HepG2 (cell line): ENCODE results near the gene THADA. TPM values are rescaled to one million over a fixed set of nuclear protein-coding genes. Genes with fewer than 3 reads are reported as not detected.

Experiments used
- EZH2 ChIP-seq: conservative IDR thresholded peaks from 2 replicates; pipeline ENCODE4 v1.6.1; 2012; ENCODE audit warnings: mild to moderate bottlenecking, low read depth, low read length, moderate library complexity
- GLMP ChIP-seq: sonication (generic); formaldehyde crosslinking; IDR thresholded peaks from 2 replicates; pipeline ENCODE4 v1.9.0; 2021; ENCODE audit warnings: missing genetic modification reagents, mild to moderate bottlenecking, borderline replicate concordance
- HES4 ChIP-seq: sonication (generic); formaldehyde crosslinking; IDR thresholded peaks from 2 replicates; pipeline ENCODE4 v1.9.0; 2021; ENCODE audit warnings: mild to moderate bottlenecking, missing genetic modification reagents, borderline replicate concordance
- HMG20B ChIP-seq: conservative IDR thresholded peaks from 2 replicates; pipeline ENCODE4 v1.6.1; 2016; ENCODE audit warnings: missing genetic modification reagents, missing compliant biosample characterization
- HOXD1 ChIP-seq: sonication (generic); formaldehyde crosslinking; IDR thresholded peaks from 2 replicates; pipeline ENCODE4 v1.5.0; 2020; ENCODE audit warnings: missing genetic modification reagents
- MEIS2 ChIP-seq: sonication (generic); formaldehyde crosslinking; IDR thresholded peaks from 2 replicates; pipeline ENCODE4 v1.9.0; 2021; ENCODE audit warnings: mild to moderate bottlenecking, missing genetic modification reagents
- REXO4 ChIP-seq: sonication (generic); formaldehyde crosslinking; IDR thresholded peaks from 2 replicates; pipeline ENCODE4 v1.8.0; 2022; ENCODE audit warnings: missing genetic modification reagents, mild to moderate bottlenecking, borderline replicate concordance
- RFX5 ChIP-seq: IDR thresholded peaks from 2 replicates; pipeline ENCODE4 v1.6.1; 2011; ENCODE audit warnings: low read depth, low read length, improper control_type of control experiment
- RXRA ChIP-seq: sonication (generic); formaldehyde crosslinking; IDR thresholded peaks from 2 replicates; pipeline ENCODE4 v1.5.1; 2020; ENCODE audit warnings: missing genetic modification reagents
- TAF15 ChIP-seq: fragments of 200-400 bp; formaldehyde crosslinking; IDR thresholded peaks from one replicate; pipeline ENCODE4 v1.6.1; 2018; ENCODE audit warnings: mild to moderate bottlenecking, low read depth, low read length; ENCODE audit not compliant: poor library complexity, severe bottlenecking
- XBP1 ChIP-seq: sonication (generic); formaldehyde crosslinking; IDR thresholded peaks from 2 replicates; pipeline ENCODE4 v1.5.0; 2020; ENCODE audit warnings: missing genetic modification reagents
- ZFP41 ChIP-seq: sonication (generic); formaldehyde crosslinking; IDR thresholded peaks from 2 replicates; pipeline ENCODE4 v1.4.0; 2020; ENCODE audit warnings: mild to moderate bottlenecking, missing genetic modification reagents, borderline replicate concordance
- ZMYM2 ChIP-seq: sonication (generic); formaldehyde crosslinking; IDR thresholded peaks from 2 replicates; pipeline ENCODE4 v1.8.0; 2022; ENCODE audit warnings: mild to moderate bottlenecking, missing genetic modification reagents
- ZNF343 ChIP-seq: sonication (generic); formaldehyde crosslinking; IDR thresholded peaks from 2 replicates; pipeline ENCODE4 v1.4.0; 2020; ENCODE audit warnings: mild to moderate bottlenecking, missing genetic modification reagents
- ZNF383 ChIP-seq: sonication (generic); formaldehyde crosslinking; IDR thresholded peaks from 2 replicates; pipeline ENCODE4 v1.4.0; 2020; ENCODE audit warnings: missing genetic modification reagents, mild to moderate bottlenecking, borderline replicate concordance
- ZNF737 ChIP-seq: sonication (generic); formaldehyde crosslinking; IDR thresholded peaks from 2 replicates; pipeline ENCODE4 v1.5.0; 2020; ENCODE audit warnings: missing genetic modification reagents, mild to moderate bottlenecking, borderline replicate concordance
- ZNF768 ChIP-seq: sonication (generic); formaldehyde crosslinking; IDR thresholded peaks from 2 replicates; pipeline ENCODE4 v1.4.0; 2020; ENCODE audit warnings: missing genetic modification reagents
- ZNF773 ChIP-seq: sonication (generic); formaldehyde crosslinking; IDR thresholded peaks from 2 replicates; pipeline ENCODE4 v1.4.0; 2020; ENCODE audit warnings: missing genetic modification reagents, borderline replicate concordance
- ZNF788 ChIP-seq: sonication (generic); formaldehyde crosslinking; IDR thresholded peaks from 2 replicates; pipeline ENCODE4 v1.5.0; 2020; ENCODE audit warnings: mild to moderate bottlenecking, missing genetic modification reagents, borderline replicate concordance
- polyA plus RNA-seq, 8 experiments: library from polyadenylated mRNA; depleted of rRNA in 3 of 8; stranded (reverse) in 7 of 8; unstranded in 1 of 8; fragments of >200 nt; fragmentation: Illumina TruSeq in 4 of 8; extraction: Trizol in 4 of 8; gene quantifications; 2 replicates each; pipeline versions ENCODE4 v1.2.1 to v1.2.3, GENCODE V29; 2011 to 2016; ENCODE audit warnings: low read depth in 4 of 8, missing spikeins in 1 of 8, mixed read lengths in 1 of 8; ENCODE audit not compliant: insufficient read depth in 1 of 8
- total RNA-seq, 5 experiments: library from RNA; depleted of rRNA; stranded (reverse); fragments of >200 nt; fragmentation: Illumina TruSeq; extraction: Trizol; gene quantifications; 2 replicates each; pipeline ENCODE4 v1.2.3, GENCODE V29; 2016; ENCODE audit warnings: low read depth in 1 of 5
- TF ChIP-seq, protein P1 (sequence below): IDR thresholded peaks from 2 replicates; pipeline ENCODE4 v1.6.1; 2012; ENCODE audit warnings: low read length, improper control_type of control experiment
- TF ChIP-seq, protein P2 (sequence below): sonication (generic); formaldehyde crosslinking; IDR thresholded peaks from 2 replicates; pipeline ENCODE4 v1.4.0; 2020; ENCODE audit warnings: mild to moderate bottlenecking, low read depth, missing genetic modification reagents
- TF ChIP-seq, protein P3 (sequence below): sonication (generic); formaldehyde crosslinking; IDR thresholded peaks from 2 replicates; pipeline ENCODE4 v1.5.1; 2020; ENCODE audit warnings: missing genetic modification reagents, mild to moderate bottlenecking, borderline replicate concordance
- TF ChIP-seq, protein P4 (sequence below), 2 experiments: fragments of 450-650 bp in 1 of 2; sonication (generic) in 1 of 2; formaldehyde crosslinking; IDR thresholded peaks; 2 replicates each; pipeline versions ENCODE4 v1.5.0 to v1.8.0; 2020 to 2022; ENCODE audit warnings: mild to moderate bottlenecking in 1 of 2, missing genetic modification reagents in 1 of 2

Gene THADA
- total and polyA plus RNA-seq, 2 of the 13 experiments (the other 11 are each of a cell fraction or from before 2014, with no cell fraction given): 12.7 to 21.7 TPM

DNA sequence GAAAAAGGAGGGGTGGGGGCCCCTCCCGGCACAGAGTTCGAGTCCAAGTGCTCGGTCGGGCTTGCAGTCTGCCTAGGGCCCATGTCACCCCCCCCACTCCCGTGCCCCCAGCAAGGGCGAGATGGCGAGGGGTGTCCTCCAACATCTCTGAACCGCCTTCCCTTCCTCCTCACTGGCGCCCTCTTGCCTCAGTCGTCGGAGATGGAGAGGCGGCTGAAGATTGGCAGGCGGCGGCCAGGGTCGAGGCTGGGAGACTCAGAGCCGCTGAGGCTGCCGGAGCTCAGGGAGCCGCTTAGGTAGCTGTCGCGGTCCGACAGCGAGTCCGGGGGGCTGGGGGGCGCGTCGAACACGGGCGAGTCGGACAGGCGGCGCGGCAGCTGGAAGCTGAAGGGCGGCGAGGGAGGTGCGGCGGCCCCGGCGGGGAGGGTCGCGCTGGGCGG is 371.7 kb downstream of the THADA start (continued):
- TF ChIP-seq, protein P1, sequence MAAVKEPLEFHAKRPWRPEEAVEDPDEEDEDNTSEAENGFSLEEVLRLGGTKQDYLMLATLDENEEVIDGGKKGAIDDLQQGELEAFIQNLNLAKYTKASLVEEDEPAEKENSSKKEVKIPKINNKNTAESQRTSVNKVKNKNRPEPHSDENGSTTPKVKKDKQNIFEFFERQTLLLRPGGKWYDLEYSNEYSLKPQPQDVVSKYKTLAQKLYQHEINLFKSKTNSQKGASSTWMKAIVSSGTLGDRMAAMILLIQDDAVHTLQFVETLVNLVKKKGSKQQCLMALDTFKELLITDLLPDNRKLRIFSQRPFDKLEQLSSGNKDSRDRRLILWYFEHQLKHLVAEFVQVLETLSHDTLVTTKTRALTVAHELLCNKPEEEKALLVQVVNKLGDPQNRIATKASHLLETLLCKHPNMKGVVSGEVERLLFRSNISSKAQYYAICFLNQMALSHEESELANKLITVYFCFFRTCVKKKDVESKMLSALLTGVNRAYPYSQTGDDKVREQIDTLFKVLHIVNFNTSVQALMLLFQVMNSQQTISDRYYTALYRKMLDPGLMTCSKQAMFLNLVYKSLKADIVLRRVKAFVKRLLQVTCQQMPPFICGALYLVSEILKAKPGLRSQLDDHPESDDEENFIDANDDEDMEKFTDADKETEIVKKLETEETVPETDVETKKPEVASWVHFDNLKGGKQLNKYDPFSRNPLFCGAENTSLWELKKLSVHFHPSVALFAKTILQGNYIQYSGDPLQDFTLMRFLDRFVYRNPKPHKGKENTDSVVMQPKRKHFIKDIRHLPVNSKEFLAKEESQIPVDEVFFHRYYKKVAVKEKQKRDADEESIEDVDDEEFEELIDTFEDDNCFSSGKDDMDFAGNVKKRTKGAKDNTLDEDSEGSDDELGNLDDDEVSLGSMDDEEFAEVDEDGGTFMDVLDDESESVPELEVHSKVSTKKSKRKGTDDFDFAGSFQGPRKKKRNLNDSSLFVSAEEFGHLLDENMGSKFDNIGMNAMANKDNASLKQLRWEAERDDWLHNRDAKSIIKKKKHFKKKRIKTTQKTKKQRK: no peak
- TF ChIP-seq HOXD1: no peak
- no peak for TF ChIP-seq ZNF383
- no peak for TF ChIP-seq RFX5
- no peak for TF ChIP-seq ZNF737
- TF ChIP-seq ZNF788 (CRISPR knock-in tag): no peak; the same call in 1 of the 2 replicates
- TF ChIP-seq ZNF773 (CRISPR knock-in tag): no peak
- no peak for TF ChIP-seq ZNF343 (CRISPR knock-in tag)
- 0 out of 2 replicates have a peak, but pooled peaks have one; percentile 69 for TF ChIP-seq HES4 (CRISPR knock-in tag)
- no peak for TF ChIP-seq EZH2
- TF ChIP-seq, protein P2, sequence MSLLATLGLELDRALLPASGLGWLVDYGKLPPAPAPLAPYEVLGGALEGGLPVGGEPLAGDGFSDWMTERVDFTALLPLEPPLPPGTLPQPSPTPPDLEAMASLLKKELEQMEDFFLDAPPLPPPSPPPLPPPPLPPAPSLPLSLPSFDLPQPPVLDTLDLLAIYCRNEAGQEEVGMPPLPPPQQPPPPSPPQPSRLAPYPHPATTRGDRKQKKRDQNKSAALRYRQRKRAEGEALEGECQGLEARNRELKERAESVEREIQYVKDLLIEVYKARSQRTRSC (CRISPR knock-in tag): no peak
- TF ChIP-seq HMG20B (CRISPR knock-in tag): no peak
- TF ChIP-seq REXO4: 0 out of 2 replicates have a peak, but pooled peaks have one; percentile 55
- TF ChIP-seq ZFP41 (CRISPR knock-in tag): no peak
- TF ChIP-seq XBP1 (CRISPR knock-in tag): no peak
- TF ChIP-seq RXRA (CRISPR knock-in tag): peak; percentile 57; the same call in 1 of the 2 replicates
- TF ChIP-seq MEIS2: peak; percentile 58; the same call in 1 of the 2 replicates
- TF ChIP-seq ZNF768: peak; percentile 71; the same call in 1 of the 2 replicates
- TF ChIP-seq TAF15: no peak
- TF ChIP-seq GLMP: no peak
- TF ChIP-seq, protein P3, sequence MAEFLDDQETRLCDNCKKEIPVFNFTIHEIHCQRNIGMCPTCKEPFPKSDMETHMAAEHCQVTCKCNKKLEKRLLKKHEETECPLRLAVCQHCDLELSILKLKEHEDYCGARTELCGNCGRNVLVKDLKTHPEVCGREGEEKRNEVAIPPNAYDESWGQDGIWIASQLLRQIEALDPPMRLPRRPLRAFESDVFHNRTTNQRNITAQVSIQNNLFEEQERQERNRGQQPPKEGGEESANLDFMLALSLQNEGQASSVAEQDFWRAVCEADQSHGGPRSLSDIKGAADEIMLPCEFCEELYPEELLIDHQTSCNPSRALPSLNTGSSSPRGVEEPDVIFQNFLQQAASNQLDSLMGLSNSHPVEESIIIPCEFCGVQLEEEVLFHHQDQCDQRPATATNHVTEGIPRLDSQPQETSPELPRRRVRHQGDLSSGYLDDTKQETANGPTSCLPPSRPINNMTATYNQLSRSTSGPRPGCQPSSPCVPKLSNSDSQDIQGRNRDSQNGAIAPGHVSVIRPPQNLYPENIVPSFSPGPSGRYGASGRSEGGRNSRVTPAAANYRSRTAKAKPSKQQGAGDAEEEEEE (CRISPR knock-in tag): no peak
- TF ChIP-seq, protein P4, sequence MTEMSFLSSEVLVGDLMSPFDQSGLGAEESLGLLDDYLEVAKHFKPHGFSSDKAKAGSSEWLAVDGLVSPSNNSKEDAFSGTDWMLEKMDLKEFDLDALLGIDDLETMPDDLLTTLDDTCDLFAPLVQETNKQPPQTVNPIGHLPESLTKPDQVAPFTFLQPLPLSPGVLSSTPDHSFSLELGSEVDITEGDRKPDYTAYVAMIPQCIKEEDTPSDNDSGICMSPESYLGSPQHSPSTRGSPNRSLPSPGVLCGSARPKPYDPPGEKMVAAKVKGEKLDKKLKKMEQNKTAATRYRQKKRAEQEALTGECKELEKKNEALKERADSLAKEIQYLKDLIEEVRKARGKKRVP (CRISPR knock-in tag; IDR thresholded peaks at IDR 0.05): no peak
- TF ChIP-seq ZMYM2 (CRISPR knock-in tag): no peak
